Activated naive CD8-positive, alpha-beta T cell treated with anti-CD3 and anti-CD28 coated beads for 36 hours (primary cell): Measurements from ENCODE around the gene ARMH3. TPM values are rescaled to one million over a fixed set of nuclear protein-coding genes. Genes with fewer than 3 reads are reported as not detected.

Experiments used
- DNase-seq: peaks from one replicate; pipeline ENCODE4 v3.0.0; 2021
- H3K27ac Mint-ChIP-seq: one replicate; pipeline ENCODE4 v1.8.0; 2022; ENCODE audit warnings: mild to moderate bottlenecking, moderate library complexity, mixed read lengths
- H3K27me3 Mint-ChIP-seq: one replicate; pipeline ENCODE4 v1.8.0; 2022; ENCODE audit warnings: mild to moderate bottlenecking, mixed read lengths
- H3K36me3 Mint-ChIP-seq: one replicate; pipeline ENCODE4 v1.8.0; 2021; ENCODE audit warnings: mild to moderate bottlenecking, mixed read lengths
- H3K4me1 Mint-ChIP-seq: one replicate; pipeline ENCODE4 v1.8.0; 2021; ENCODE audit warnings: mixed read lengths
- H3K4me3 Mint-ChIP-seq: one replicate; pipeline ENCODE4 v1.8.0; 2022; ENCODE audit warnings: mild to moderate bottlenecking, moderate library complexity, mixed read lengths
- H3K9me3 Mint-ChIP-seq: one replicate; pipeline ENCODE4 v1.8.0; 2022; ENCODE audit warnings: mixed read lengths
- total RNA-seq, 2 experiments: library from RNA; stranded (reverse); gene quantifications; one replicate each; pipeline ENCODE4 v1.2.3, GENCODE V29; 2021

ARMH3 gene
- total RNA-seq, 2 experiments from 2014 or later = 21.5 to 21.9 TPM

GRCh38 chr10:101858723-101859500, 197.1 kb downstream of the ARMH3 start:
- Mint-ChIP-seq H3K4me1 (peaks cover 5% of the 10 kb centered on the region), H3K27me3 (no peaks in the 10 kb centered on the region), H3K4me3 (no peak overlapping the region)

GRCh38 chr10:101857802-101858476, 198.0 kb downstream of the ARMH3 start:
- H3K36me3 Mint-ChIP-seq = peaks cover 32% of the 10 kb centered on the region
- no peak overlapping the region for H3K4me3 Mint-ChIP-seq
- H3K4me1 Mint-ChIP-seq = peaks cover 5% of the 10 kb centered on the region
- H3K9me3 Mint-ChIP-seq = peaks cover 9% of the 10 kb centered on the region
- no peak overlapping the region for H3K27ac Mint-ChIP-seq
- DNase-seq = no peak
- H3K27me3 Mint-ChIP-seq = no peaks in the 10 kb centered on the region

More at GRCh38 chr10:101858723-101859500, 197.1 kb downstream of the ARMH3 start:
- Mint-ChIP-seq H3K27ac (no peak overlapping the region), H3K36me3 (peaks cover 35% of the 10 kb centered on the region), H3K9me3 (peaks cover 9% of the 10 kb centered on the region)
- DNase-seq = no peak

- H3K4me3 Mint-ChIP-seq = no peak overlapping the region
- peaks cover 5% of the 10 kb centered on the region for H3K4me1 Mint-ChIP-seq
- H3K36me3 Mint-ChIP-seq = peaks cover 28% of the 10 kb centered on the region
- H3K27ac Mint-ChIP-seq = no peak overlapping the region
- no peaks in the 10 kb centered on the region for H3K27me3 Mint-ChIP-seq
- H3K9me3 Mint-ChIP-seq = peaks cover 9% of the 10 kb centered on the region
- DNase-seq = no peak
Observed at GRCh38 chr10:101856626-101857025, 199.3 kb downstream of the ARMH3 start.

- H3K4me1 Mint-ChIP-seq = peaks cover 2% of the 10 kb centered on the region
Observed at GRCh38 chr10:101851411-101852116, 204.4 kb downstream of the ARMH3 start.

GRCh38 chr10:101850749-101851148, 205.2 kb downstream of the ARMH3 start:
- no peak for DNase-seq
- Mint-ChIP-seq H3K36me3 (peaks cover 13% of the 10 kb centered on the region), H3K27me3 (no peaks in the 10 kb centered on the region), H3K27ac (no peak overlapping the region), H3K9me3 (no peaks in the 10 kb centered on the region), H3K4me1 (peaks cover 2% of the 10 kb centered on the region), H3K4me3 (no peak overlapping the region)

More at GRCh38 chr10:101851411-101852116, 204.4 kb downstream of the ARMH3 start:
- H3K9me3 Mint-ChIP-seq = no peaks in the 10 kb centered on the region
- peaks cover 10% of the 10 kb centered on the region for H3K36me3 Mint-ChIP-seq
- H3K27me3 Mint-ChIP-seq = no peaks in the 10 kb centered on the region
- no peak for DNase-seq
- H3K27ac Mint-ChIP-seq = no peak overlapping the region
- no peak overlapping the region for H3K4me3 Mint-ChIP-seq

GRCh38 chr10:101848894-101849351, 207.1 kb downstream of the ARMH3 start:
- no peak overlapping the region for H3K4me3 Mint-ChIP-seq
- no peaks in the 10 kb centered on the region for H3K9me3 Mint-ChIP-seq
- H3K27ac Mint-ChIP-seq = no peak overlapping the region
- no peak for DNase-seq
- H3K4me1 Mint-ChIP-seq = peaks cover 5% of the 10 kb centered on the region
- peaks cover 10% of the 10 kb centered on the region for H3K27me3 Mint-ChIP-seq
- H3K36me3 Mint-ChIP-seq = peaks cover 13% of the 10 kb centered on the region

- H3K27me3 Mint-ChIP-seq = peaks cover 10% of the 10 kb centered on the region
- no peak overlapping the region for H3K4me3 Mint-ChIP-seq
- no peak for DNase-seq
- peaks cover 5% of the 10 kb centered on the region for H3K4me1 Mint-ChIP-seq
- H3K9me3 Mint-ChIP-seq = no peaks in the 10 kb centered on the region
- H3K27ac Mint-ChIP-seq = no peak overlapping the region
- H3K36me3 Mint-ChIP-seq = peaks cover 13% of the 10 kb centered on the region
Observed at GRCh38 chr10:101848408-101848807, 207.6 kb downstream of the ARMH3 start.

GRCh38 chr10:101845893-101846292, 210.1 kb downstream of the ARMH3 start:
- Mint-ChIP-seq H3K4me3 (no peak overlapping the region), H3K9me3 (no peaks in the 10 kb centered on the region), H3K27ac (no peak overlapping the region), H3K27me3 (peaks cover 28% of the 10 kb centered on the region), H3K36me3 (peaks cover 11% of the 10 kb centered on the region), H3K4me1 (peaks cover 26% of the 10 kb centered on the region)
- no peak for DNase-seq

GRCh38 chr10:101843032-101844021, 212.6 kb downstream of the ARMH3 start, which contains the start of gene KCNIP2:
Gene KCNIP2, minus strand, starts transcription at chr10:101843800. Its CDS starts 232 bp downstream, at chr10:101843568.
- peaks cover 9% of the 10 kb centered on the region for H3K36me3 Mint-ChIP-seq
- peaks cover 28% of the 10 kb centered on the region for H3K27me3 Mint-ChIP-seq
- H3K27ac Mint-ChIP-seq = no peak within 1 kb of the TSS
- peak; percentile 58 for DNase-seq
- no peaks in the 10 kb centered on the region for H3K9me3 Mint-ChIP-seq
- H3K4me3 Mint-ChIP-seq = peak within 1 kb of the TSS; percentile 66
- H3K4me1 Mint-ChIP-seq = peaks cover 38% of the 10 kb centered on the region

- Mint-ChIP-seq H3K9me3 (no peaks in the 10 kb centered on the region), H3K36me3 (peaks cover 3% of the 10 kb centered on the region), H3K27me3 (peaks cover 28% of the 10 kb centered on the region), H3K27ac (no peak overlapping the region), H3K4me3 (no peak overlapping the region), H3K4me1 (peaks cover 38% of the 10 kb centered on the region)
- no peak for DNase-seq
Observed at GRCh38 chr10:101841826-101842225, 214.1 kb downstream of the ARMH3 start.

GRCh38 chr10:101840741-101841453, 215.1 kb downstream of the ARMH3 start:
- H3K4me3 Mint-ChIP-seq = peak overlapping the region; percentile 80
- H3K27ac Mint-ChIP-seq = peak overlapping the region; percentile 46
- H3K9me3 Mint-ChIP-seq = no peaks in the 10 kb centered on the region
- peaks cover 40% of the 10 kb centered on the region for H3K4me1 Mint-ChIP-seq
- peaks cover 28% of the 10 kb centered on the region for H3K27me3 Mint-ChIP-seq
- DNase-seq = peak; percentile 84
- peaks cover 1% of the 10 kb centered on the region for H3K36me3 Mint-ChIP-seq

GRCh38 chr10:101840102-101840684, 215.8 kb downstream of the ARMH3 start:
- Mint-ChIP-seq H3K4me1 (peaks cover 45% of the 10 kb centered on the region), H3K27ac (peak overlapping the region; percentile 46), H3K27me3 (peaks cover 28% of the 10 kb centered on the region)

GRCh38 chr10:101839416-101840063, 216.4 kb downstream of the ARMH3 start:
- Mint-ChIP-seq H3K27me3 (peaks cover 24% of the 10 kb centered on the region), H3K27ac (no peak overlapping the region), H3K4me1 (peaks cover 50% of the 10 kb centered on the region), H3K9me3 (no peaks in the 10 kb centered on the region), H3K36me3 (no peaks in the 10 kb centered on the region), H3K4me3 (peak overlapping the region; percentile 80)
- DNase-seq = peak; percentile 74

More at GRCh38 chr10:101840102-101840684, 215.8 kb downstream of the ARMH3 start:
- Mint-ChIP-seq H3K9me3 (no peaks in the 10 kb centered on the region), H3K4me3 (peak overlapping the region; percentile 80), H3K36me3 (no peaks in the 10 kb centered on the region)
- DNase-seq = peak; percentile 31
